PFSK-1 (cell line): ENCODE results near the gene FAM200A.

Source experiments
- FOXP2 ChIP-seq: optimal IDR thresholded peaks from 2 replicates; pipeline ENCODE3; 2011; ENCODE audit warnings: borderline replicate concordance, control low read depth, inconsistent platforms; ENCODE audit not compliant: insufficient read depth; ENCODE audit errors: extremely low read length, extremely low read depth
- POLR2AphosphoS5 ChIP-seq: IDR thresholded peaks from 2 replicates; pipeline ENCODE4 v1.6.1; 2012; ENCODE audit warnings: low read depth, mild to moderate bottlenecking, control low read depth, low read length, moderate library complexity
- SIN3A ChIP-seq: IDR thresholded peaks from 2 replicates; pipeline ENCODE4 v1.6.1; 2012; ENCODE audit warnings: mild to moderate bottlenecking, low read length, moderate library complexity, borderline replicate concordance; ENCODE audit not compliant: insufficient read depth
- TAF1 ChIP-seq: IDR thresholded peaks from 2 replicates; pipeline ENCODE4 v1.6.1; 2012; ENCODE audit warnings: low read length, control low read depth, borderline replicate concordance; ENCODE audit not compliant: insufficient read depth
- TF ChIP-seq, protein P1 (sequence below), 2 experiments: IDR thresholded peaks; 2 replicates each; pipeline versions ENCODE4 v1.6.1 to v1.8.0; 2011 to 2012; ENCODE audit warnings: low read depth in 2 of 2, low read length in 2 of 2, control low read depth in 1 of 2, inconsistent platforms in 1 of 2, mild to moderate bottlenecking in 1 of 2, moderate library complexity in 1 of 2; ENCODE audit not compliant: insufficient read depth in 1 of 2

DNA sequence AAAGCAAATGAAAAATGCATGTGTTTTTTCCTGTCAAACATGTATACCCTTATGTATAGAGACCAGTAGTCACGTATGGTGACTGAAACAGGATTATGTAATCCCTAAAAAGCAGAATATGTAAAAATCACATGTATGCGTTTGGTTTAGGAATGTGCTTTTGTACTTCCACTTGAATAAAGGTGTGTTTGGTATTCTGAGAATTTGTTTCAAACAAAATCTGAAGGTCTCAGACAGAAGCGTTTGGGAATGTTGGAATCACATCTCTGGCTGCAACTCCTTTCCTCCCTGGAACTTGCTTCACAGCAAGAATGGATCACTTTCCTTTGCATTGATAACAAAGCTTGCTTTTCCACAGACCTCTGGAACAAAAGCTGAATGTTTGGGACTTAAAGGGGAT lies 24.3 kb upstream of the FAM200A start:
- TF ChIP-seq POLR2AphosphoS5, result no peak
- no peak for TF ChIP-seq SIN3A
- no peak for TF ChIP-seq FOXP2
- TF ChIP-seq TAF1, result no peak
- TF ChIP-seq, protein P1, sequence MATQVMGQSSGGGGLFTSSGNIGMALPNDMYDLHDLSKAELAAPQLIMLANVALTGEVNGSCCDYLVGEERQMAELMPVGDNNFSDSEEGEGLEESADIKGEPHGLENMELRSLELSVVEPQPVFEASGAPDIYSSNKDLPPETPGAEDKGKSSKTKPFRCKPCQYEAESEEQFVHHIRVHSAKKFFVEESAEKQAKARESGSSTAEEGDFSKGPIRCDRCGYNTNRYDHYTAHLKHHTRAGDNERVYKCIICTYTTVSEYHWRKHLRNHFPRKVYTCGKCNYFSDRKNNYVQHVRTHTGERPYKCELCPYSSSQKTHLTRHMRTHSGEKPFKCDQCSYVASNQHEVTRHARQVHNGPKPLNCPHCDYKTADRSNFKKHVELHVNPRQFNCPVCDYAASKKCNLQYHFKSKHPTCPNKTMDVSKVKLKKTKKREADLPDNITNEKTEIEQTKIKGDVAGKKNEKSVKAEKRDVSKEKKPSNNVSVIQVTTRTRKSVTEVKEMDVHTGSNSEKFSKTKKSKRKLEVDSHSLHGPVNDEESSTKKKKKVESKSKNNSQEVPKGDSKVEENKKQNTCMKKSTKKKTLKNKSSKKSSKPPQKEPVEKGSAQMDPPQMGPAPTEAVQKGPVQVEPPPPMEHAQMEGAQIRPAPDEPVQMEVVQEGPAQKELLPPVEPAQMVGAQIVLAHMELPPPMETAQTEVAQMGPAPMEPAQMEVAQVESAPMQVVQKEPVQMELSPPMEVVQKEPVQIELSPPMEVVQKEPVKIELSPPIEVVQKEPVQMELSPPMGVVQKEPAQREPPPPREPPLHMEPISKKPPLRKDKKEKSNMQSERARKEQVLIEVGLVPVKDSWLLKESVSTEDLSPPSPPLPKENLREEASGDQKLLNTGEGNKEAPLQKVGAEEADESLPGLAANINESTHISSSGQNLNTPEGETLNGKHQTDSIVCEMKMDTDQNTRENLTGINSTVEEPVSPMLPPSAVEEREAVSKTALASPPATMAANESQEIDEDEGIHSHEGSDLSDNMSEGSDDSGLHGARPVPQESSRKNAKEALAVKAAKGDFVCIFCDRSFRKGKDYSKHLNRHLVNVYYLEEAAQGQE (IDR thresholded peaks at IDR 0.05; ENCODE audit: insufficient read depth in 1 of 2, low read depth in 2 of 2, low read length in 2 of 2), result no peak
